ENCODE data around the gene MVK.

MVK gene

GRCh38 chr12:109631302-109631701 lies 57.7 kb downstream of the MVK start:
- no peak for DNase-seq (ENCODE audit: low read depth)
- TF ChIP-seq POLR2A (IDR thresholded peaks at IDR 0.05; ENCODE audit: extremely low read depth, insufficient read length): no peak
- no peak for TF ChIP-seq MYC (IDR thresholded peaks at IDR 0.05; ENCODE audit: low read depth, low read length)
- no peak for TF ChIP-seq MAX (IDR thresholded peaks at IDR 0.05; ENCODE audit: low read depth, low read length)
- no peak for TF ChIP-seq CTCF (IDR thresholded peaks at IDR 0.05; ENCODE audit: low read depth, low read length)
- H3K4me3 ChIP-seq (ENCODE audit: low read depth, low read length): no peak overlapping the region

GRCh38 chr12:109631751-109632150 lies 58.2 kb downstream of the MVK start:
- no peak overlapping the region for H3K4me3 ChIP-seq (ENCODE audit: low read depth, low read length)
- DNase-seq (ENCODE audit: low read depth): no peak
- TF ChIP-seq MAX (IDR thresholded peaks at IDR 0.05; ENCODE audit: low read depth, low read length) (no peak), CTCF (IDR thresholded peaks at IDR 0.05; ENCODE audit: low read depth, low read length) (no peak), POLR2A (IDR thresholded peaks at IDR 0.05; ENCODE audit: extremely low read depth, insufficient read length) (no peak), MYC (IDR thresholded peaks at IDR 0.05; ENCODE audit: low read depth, low read length) (no peak)

- TF ChIP-seq MAX (IDR thresholded peaks at IDR 0.05; ENCODE audit: low read depth, low read length): no peak
- TF ChIP-seq CTCF (IDR thresholded peaks at IDR 0.05; ENCODE audit: low read depth, low read length): no peak
- no peak for TF ChIP-seq POLR2A (IDR thresholded peaks at IDR 0.05; ENCODE audit: extremely low read depth, insufficient read length)
- TF ChIP-seq MYC (IDR thresholded peaks at IDR 0.05; ENCODE audit: low read depth, low read length): no peak
- DNase-seq (ENCODE audit: low read depth): no peak
- no peak overlapping the region for H3K4me3 ChIP-seq (ENCODE audit: low read depth, low read length)
These were observed 58.7 kb downstream of the MVK start for GRCh38 chr12:109632342-109632741.

GRCh38 chr12:109635717-109636116 lies 62.1 kb downstream of the MVK start:
- no peak overlapping the region for H3K4me3 ChIP-seq (ENCODE audit: low read depth, low read length)
- DNase-seq (ENCODE audit: low read depth): no peak
- TF ChIP-seq MYC (IDR thresholded peaks at IDR 0.05; ENCODE audit: low read depth, low read length) (no peak), MAX (IDR thresholded peaks at IDR 0.05; ENCODE audit: low read depth, low read length) (no peak), CTCF (IDR thresholded peaks at IDR 0.05; ENCODE audit: low read depth, low read length) (no peak), POLR2A (IDR thresholded peaks at IDR 0.05; ENCODE audit: extremely low read depth, insufficient read length) (no peak)

- no peak overlapping the region for H3K4me3 ChIP-seq (ENCODE audit: low read depth, low read length)
- no peak for DNase-seq (ENCODE audit: low read depth)
- TF ChIP-seq POLR2A (IDR thresholded peaks at IDR 0.05; ENCODE audit: extremely low read depth, insufficient read length): no peak
- no peak for TF ChIP-seq MAX (IDR thresholded peaks at IDR 0.05; ENCODE audit: low read depth, low read length)
- no peak for TF ChIP-seq CTCF (IDR thresholded peaks at IDR 0.05; ENCODE audit: low read depth, low read length)
- TF ChIP-seq MYC (IDR thresholded peaks at IDR 0.05; ENCODE audit: low read depth, low read length): no peak
These were observed 63.8 kb downstream of the MVK start for GRCh38 chr12:109637348-109637747.

GRCh38 chr12:109637996-109638395 lies 64.4 kb downstream of the MVK start:
- no peak for DNase-seq (ENCODE audit: low read depth)
- TF ChIP-seq MAX (IDR thresholded peaks at IDR 0.05; ENCODE audit: low read depth, low read length): no peak
- no peak for TF ChIP-seq CTCF (IDR thresholded peaks at IDR 0.05; ENCODE audit: low read depth, low read length)
- TF ChIP-seq POLR2A (IDR thresholded peaks at IDR 0.05; ENCODE audit: extremely low read depth, insufficient read length): no peak
- no peak for TF ChIP-seq MYC (IDR thresholded peaks at IDR 0.05; ENCODE audit: low read depth, low read length)
- no peak overlapping the region for H3K4me3 ChIP-seq (ENCODE audit: low read depth, low read length)

Measured in NB4 (cell line).